GM18909 (cell line): ENCODE data around the gene SLC12A1.

Experiments used
- ATAC-seq: cut with Tn5 transposase; IDR thresholded peaks from one replicate; pipeline ENCODE4 v1.9.1; 2021; ENCODE audit warnings: mild to moderate bottlenecking; ENCODE audit not compliant: unreplicated experiment, poor library complexity

SLC12A1 gene

GRCh38 chr15:48340111-48340510 lies 134.0 kb downstream of the SLC12A1 start:
- no peak for ATAC-seq

- no peak for ATAC-seq
Observed at GRCh38 chr15:48343865-48344264, 137.8 kb downstream of the SLC12A1 start.

- no peak for ATAC-seq
Observed at GRCh38 chr15:48345516-48345915, 139.4 kb downstream of the SLC12A1 start.

- ATAC-seq = peak; percentile 76
Observed at GRCh38 chr15:48352474-48353072, 146.5 kb downstream of the SLC12A1 start.
